ENCODE data around the gene RAB4B.

Gene RAB4B

GRCh38 chr19:40798683-40799557 is 20.9 kb downstream of the RAB4B start, which contains the start of gene EGLN2 (continued):
- TF ChIP-seq ZBTB44 (tag by site-specific recombination; IDR thresholded peaks at IDR 0.05) (peak; percentile 32; the same call in 1 of the 2 replicates), ZNF324 (tag by site-specific recombination; IDR thresholded peaks at IDR 0.05) (no peak), REST (tag by site-specific recombination; IDR thresholded peaks at IDR 0.05) (no peak), YY2 (tag by site-specific recombination; IDR thresholded peaks at IDR 0.05) (no peak), ZNF433 (tag by site-specific recombination; IDR thresholded peaks at IDR 0.05; ENCODE audit: low read depth) (no peak), ZNF211 (tag by site-specific recombination; IDR thresholded peaks at IDR 0.05; ENCODE audit: low read depth) (no peak), ZNF548 (tag by site-specific recombination; IDR thresholded peaks at IDR 0.05) (no peak), PRDM4 (tag by site-specific recombination; IDR thresholded peaks at IDR 0.05) (no peak), ZNF155 (tag by site-specific recombination; IDR thresholded peaks at IDR 0.05) (no peak)

- H3K36me3 ChIP-seq (ENCODE audit: control insufficient read depth in 2 of 2, insufficient read depth in 1 of 2, low read length in 2 of 2), result peaks cover 34 to 42% of the 10 kb centered on the region in 2 experiments
- H3K4me1 ChIP-seq (ENCODE audit: control insufficient read depth, insufficient read depth, low read length), result peaks cover 52% of the 10 kb centered on the region
- POLR2A ChIA-PET, result interaction anchor here (0.7 to 3.6 kb wide), 7 partner anchors 22 to 336 kb away, joined by 3 to 66 read pairs (median 4); partner anchors contain the start of genes ACTMAP, COQ8B, ITPKC and RAB4B
- H3K4me3 ChIP-seq (ENCODE audit: low read depth, low read length), result peak overlapping the region; percentile 68
- H3K9me3 ChIP-seq (ENCODE audit: control insufficient read depth, insufficient read depth, low read depth, low read length), result no peaks in the 10 kb centered on the region
- peak overlapping the region; percentile 92 for H3K27ac ChIP-seq (ENCODE audit: extremely low read depth, low read depth, low read length)
- CTCF ChIA-PET, result interaction anchor here (1.1 to 5.0 kb wide), 4 partner anchors 8 to 92 kb away, joined by 3 to 43 read pairs (median 12); partner anchors contain the start of gene RAB4B
- TF ChIP-seq ZNF585B (tag by site-specific recombination; IDR thresholded peaks at IDR 0.05) (no peak), PRDM2 (tag by site-specific recombination; IDR thresholded peaks at IDR 0.05; ENCODE audit: borderline replicate concordance) (no peak), SP2 (tag by site-specific recombination; IDR thresholded peaks at IDR 0.05) (peak; percentile 93), ZNF280C (tag by site-specific recombination; IDR thresholded peaks at IDR 0.05) (no peak), HOXC10 (CRISPR knock-in tag; IDR thresholded peaks at IDR 0.05) (no peak), ZNF621 (tag by site-specific recombination; IDR thresholded peaks at IDR 0.05) (no peak), ZNF394 (tag by site-specific recombination; IDR thresholded peaks at IDR 0.05; ENCODE audit: borderline replicate concordance) (0 out of 2 replicates have a peak, but pooled peaks have one; percentile 11), ZNF473 (tag by site-specific recombination; IDR thresholded peaks at IDR 0.05) (no peak)
These were observed 21.7 kb downstream of the RAB4B start for GRCh38 chr19:40799558-40800338.
